Measurements from ENCODE around the gene LAIR2.

Gene LAIR2

DNA sequence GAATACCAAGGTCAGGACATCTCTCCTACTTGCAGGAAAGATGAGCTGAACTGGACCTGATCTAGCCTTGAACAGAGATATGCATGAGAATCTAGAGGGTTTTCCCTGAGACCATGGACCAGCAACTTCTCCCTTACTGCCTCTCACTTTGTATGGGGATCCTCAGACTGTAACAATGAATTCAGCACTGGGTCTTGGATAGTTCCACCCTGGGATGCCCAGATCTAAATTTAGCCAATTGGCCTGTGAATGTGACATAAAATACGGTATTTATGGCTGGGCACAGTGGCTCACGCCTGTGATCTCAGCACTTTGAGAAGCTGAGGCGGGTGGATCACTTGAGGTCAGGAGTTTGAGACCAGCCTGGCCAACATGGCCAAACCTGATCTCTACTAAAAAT is 55.7 kb downstream of the LAIR2 start:
- intact Hi-C loops (cut with DNase I): no loop called here
- DNase-seq: no peak
